ENCODE data around the gene ATG16L1. TPM values are rescaled to one million over a fixed set of nuclear protein-coding genes. Genes with fewer than 3 reads are reported as not detected.
A peak's percentile ranks its signal among the peaks of the same experiment; 100 is the strongest.

ATG16L1 gene
- total RNA-seq, 3 donors from 2014 or later (not counting 1 experiment from before 2014, with no cell fraction given), result 106 to 142 (median 117) TPM

GRCh38 chr2:233234264-233234663 is 17.2 kb upstream of the ATG16L1 start:
- peak overlapping the region; percentile 70 for H3K4me3 Mint-ChIP-seq
- peak overlapping the region; percentile 15 for H3K27ac ChIP-seq (ENCODE audit: low read length)
- peak in 1 of 2 donors; percentile 51 for DNase-seq

GRCh38 chr2:233234996-233235395 is 16.5 kb upstream of the ATG16L1 start:
- no peaks in the 10 kb centered on the region for H3K27me3 ChIP-seq (ENCODE audit: control insufficient read depth, insufficient read depth, low read length)
- peaks cover 95% of the 10 kb centered on the region for H3K4me1 ChIP-seq (ENCODE audit: control insufficient read depth, insufficient read depth, low read length)
- DNase-seq, result no peak
- no peaks in the 10 kb centered on the region for H3K9me3 ChIP-seq (ENCODE audit: control insufficient read depth, insufficient read depth, low read length)
- peak overlapping the region; percentile 70 to 75 for H3K27ac Mint-ChIP-seq
- H3K4me3 Mint-ChIP-seq, result peak overlapping the region; percentile 40
- no peak for ATAC-seq
- intact Hi-C loops (cut with micrococcal nuclease), result loop anchor here (5.0 kb wide), 1 partner anchor 68 kb away; no protein-coding TSS in a partner anchor
- H3K36me3 Mint-ChIP-seq, result no peaks in the 10 kb centered on the region
- H3K36me3 ChIP-seq (ENCODE audit: control insufficient read depth, insufficient read depth, low read length), result no peaks in the 10 kb centered on the region
- peak overlapping the region; percentile 15 for H3K27ac ChIP-seq (ENCODE audit: low read length)
- H3K9me3 Mint-ChIP-seq, result peaks cover 2 to 3% of the 10 kb centered on the region in 2 donors
- no peak overlapping the region for H3K4me3 ChIP-seq (ENCODE audit: low read length)
- no peak for TF ChIP-seq CTCF (IDR thresholded peaks at IDR 0.05)
- no peaks in the 10 kb centered on the region for H3K27me3 Mint-ChIP-seq (ENCODE audit: low read depth in 2 of 2)
- WGBS (ENCODE audit: insufficient coverage), result 62% methylated on average over 3 of the region's 3 CpGs
- peaks cover 48 to 71% of the 10 kb centered on the region in 2 donors for H3K4me1 Mint-ChIP-seq

More at GRCh38 chr2:233234264-233234663, 17.2 kb upstream of the ATG16L1 start:
- H3K9me3 ChIP-seq (ENCODE audit: control insufficient read depth, insufficient read depth, low read length), result no peaks in the 10 kb centered on the region
- H3K36me3 ChIP-seq (ENCODE audit: control insufficient read depth, insufficient read depth, low read length), result no peaks in the 10 kb centered on the region
- no peaks in the 10 kb centered on the region for H3K27me3 Mint-ChIP-seq (ENCODE audit: low read depth in 2 of 2)
- ATAC-seq, result peak; percentile 46 to 65 (median 49)
- H3K4me3 ChIP-seq (ENCODE audit: low read length), result no peak overlapping the region
- no peaks in the 10 kb centered on the region for H3K27me3 ChIP-seq (ENCODE audit: control insufficient read depth, insufficient read depth, low read length)
- intact Hi-C loops (cut with micrococcal nuclease), result loop anchor here (5.0 kb wide), 1 partner anchor 67 kb away; no protein-coding TSS in a partner anchor
- 27% methylated on average over 1 of the region's 2 CpGs for WGBS (ENCODE audit: insufficient coverage)
- H3K9me3 Mint-ChIP-seq, result peaks cover 0 to under 1% of the 10 kb centered on the region in 2 donors
- H3K27ac Mint-ChIP-seq, result peak overlapping the region; percentile 70 to 75
- H3K4me1 Mint-ChIP-seq, result peaks cover 41 to 67% of the 10 kb centered on the region in 2 donors
- TF ChIP-seq CTCF (IDR thresholded peaks at IDR 0.05), result no peak
- no peaks in the 10 kb centered on the region for H3K36me3 Mint-ChIP-seq
- peaks cover 92% of the 10 kb centered on the region for H3K4me1 ChIP-seq (ENCODE audit: control insufficient read depth, insufficient read depth, low read length)

GRCh38 chr2:233235977-233236376 is 15.5 kb upstream of the ATG16L1 start:
- no peak for TF ChIP-seq CTCF (IDR thresholded peaks at IDR 0.05)
- WGBS (ENCODE audit: insufficient coverage), result 94% methylated on average over 8 of the region's 9 CpGs
- Mint-ChIP-seq H3K36me3 (no peaks in the 10 kb centered on the region), H3K4me1 (peaks cover 52 to 72% of the 10 kb centered on the region in 2 donors), H3K9me3 (peaks cover 2 to 3% of the 10 kb centered on the region in 2 donors), H3K27me3 (ENCODE audit: low read depth in 2 of 2) (no peaks in the 10 kb centered on the region), H3K4me3 (no peak overlapping the region), H3K27ac (no peak overlapping the region)
- H3K4me3 ChIP-seq (ENCODE audit: low read length), result no peak overlapping the region
- H3K4me1 ChIP-seq (ENCODE audit: control insufficient read depth, insufficient read depth, low read length), result peaks cover 94% of the 10 kb centered on the region
- ATAC-seq (no peak), DNase-seq (no peak)
- no peak overlapping the region for H3K27ac ChIP-seq (ENCODE audit: low read length)
- H3K36me3 ChIP-seq (ENCODE audit: control insufficient read depth, insufficient read depth, low read length), result no peaks in the 10 kb centered on the region
- no peaks in the 10 kb centered on the region for H3K9me3 ChIP-seq (ENCODE audit: control insufficient read depth, insufficient read depth, low read length)
- intact Hi-C loops (cut with micrococcal nuclease), result no loop called here
- no peaks in the 10 kb centered on the region for H3K27me3 ChIP-seq (ENCODE audit: control insufficient read depth, insufficient read depth, low read length)

Data from natural killer cell (primary cell).